IPS-NIHi7 (cell line): ENCODE results near the gene CCDC127.

ENCODE experiments used
- DNase-seq: peaks from one replicate; pipeline ENCODE4 v3.0.0; 2012; ENCODE audit warnings: mixed read lengths; ENCODE audit errors: extremely low spot score

CCDC127 gene

DNA sequence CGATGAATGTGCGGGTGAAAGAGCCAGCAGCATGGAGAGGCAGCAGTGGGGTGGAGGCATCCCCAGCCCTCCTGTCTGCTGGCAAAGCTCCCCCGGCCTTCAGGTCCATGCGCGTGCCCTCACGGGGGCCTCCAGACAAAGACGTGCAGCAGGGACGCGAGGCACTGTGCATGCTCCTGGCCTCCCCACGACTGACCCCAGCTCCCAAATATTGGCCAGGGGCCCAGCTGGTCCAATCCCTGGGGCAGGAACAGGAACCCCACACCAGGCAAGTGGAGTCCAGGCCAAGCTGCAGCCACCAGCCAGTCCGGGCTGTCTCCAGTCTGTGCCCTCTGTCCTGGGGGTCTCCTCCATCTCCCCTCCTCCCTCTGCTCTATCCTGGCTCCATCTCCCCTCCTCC lies 60.2 kb downstream of the CCDC127 start:
- DNase-seq, result no peak

DNA sequence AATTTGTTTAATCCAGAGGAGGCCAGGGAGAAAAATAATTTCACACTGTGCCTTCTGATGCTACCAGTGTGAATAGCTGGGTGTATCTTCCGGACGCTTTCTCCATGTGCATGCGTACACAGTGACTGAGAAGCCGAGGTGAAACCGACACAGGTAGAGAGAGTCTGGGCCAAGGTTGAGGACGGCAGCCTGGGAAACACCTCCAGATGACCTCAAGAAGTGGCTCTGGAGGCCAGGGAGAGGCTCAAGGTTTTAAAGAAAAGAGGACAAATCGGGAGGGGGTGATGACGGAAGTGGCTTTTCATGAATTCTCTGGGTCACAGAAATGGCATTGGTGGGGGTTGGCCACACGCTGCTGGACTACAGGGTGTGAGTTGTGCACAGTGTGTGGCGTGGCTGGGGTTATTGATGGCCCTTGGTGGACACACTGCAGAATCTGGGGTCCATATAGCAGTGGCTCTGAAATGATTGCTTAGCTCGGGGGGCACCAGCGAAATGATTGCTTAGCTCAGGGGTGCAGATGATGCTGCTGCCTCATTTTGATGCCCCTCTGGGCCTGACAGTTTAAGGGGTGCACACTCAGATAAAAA lies 60.7 kb downstream of the CCDC127 start:
- no peak for DNase-seq

DNA sequence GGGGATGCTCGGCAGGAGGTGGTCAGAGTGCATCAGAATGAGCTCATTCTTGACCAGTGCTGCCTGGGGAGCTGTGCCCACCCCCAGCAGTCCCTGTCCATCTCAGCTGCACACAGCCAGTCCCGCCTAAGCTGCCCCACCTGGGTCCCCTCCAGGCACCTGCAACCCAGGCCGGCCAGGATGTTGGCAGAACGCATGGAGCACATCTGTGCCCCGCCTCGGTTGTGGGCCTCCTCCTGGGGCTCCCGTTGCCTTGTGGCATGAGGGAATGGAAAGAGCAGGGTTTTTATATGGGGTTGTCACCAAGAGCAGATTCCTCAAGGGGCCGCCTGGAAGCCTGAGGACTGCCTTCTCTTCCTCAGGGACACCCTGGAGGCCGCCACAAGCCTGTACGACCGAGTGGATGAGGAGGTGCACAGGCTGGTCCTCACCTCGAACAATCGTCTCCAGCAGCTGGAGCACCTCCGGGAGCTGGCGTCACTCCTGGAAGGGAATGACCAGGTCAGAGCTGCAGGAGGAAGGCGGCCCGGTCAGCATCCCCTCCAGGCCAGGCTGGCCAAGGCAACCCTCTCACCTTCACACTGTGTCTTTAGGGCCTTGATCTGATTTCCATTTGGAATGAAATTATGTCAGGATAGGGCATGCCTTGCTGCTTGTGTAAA lies 61.4 kb downstream of the CCDC127 start:
- DNase-seq, result no peak

DNA sequence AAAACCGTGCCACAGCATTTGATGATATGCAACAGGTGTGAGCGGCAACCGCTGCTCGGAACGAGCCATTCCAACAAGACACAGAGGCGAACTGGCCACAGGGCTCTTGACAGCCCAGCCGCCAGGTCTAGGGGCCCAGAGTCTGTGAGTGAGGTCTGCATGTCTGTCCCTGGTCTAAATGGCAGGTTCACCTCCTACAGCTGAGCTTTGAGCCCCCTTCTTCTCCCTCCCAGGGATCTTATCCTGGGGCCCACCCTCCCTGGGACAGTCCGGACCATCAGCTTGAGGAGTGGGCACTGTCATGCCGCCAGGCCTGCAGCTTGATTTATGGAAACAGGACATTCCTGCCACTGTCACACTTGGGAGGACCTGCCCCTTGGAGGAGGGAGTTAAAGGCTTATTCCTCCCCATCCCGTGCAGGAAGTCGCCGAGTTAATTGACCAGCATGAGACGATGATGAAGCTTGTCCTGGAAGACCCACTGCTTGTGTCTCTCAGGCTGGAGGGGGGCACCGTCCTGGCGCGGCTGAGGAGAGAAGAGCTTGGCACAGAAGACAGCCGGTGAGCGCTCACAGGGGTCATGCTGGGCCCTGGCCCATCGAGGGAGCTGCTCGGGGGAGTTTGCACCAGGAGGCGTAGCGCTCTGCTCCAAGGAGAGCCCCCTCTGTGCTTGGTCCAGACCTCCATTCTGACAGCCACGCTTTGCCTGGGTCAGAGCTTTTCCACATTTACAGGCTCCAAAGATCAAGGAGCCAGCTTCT lies 62.1 kb downstream of the CCDC127 start:
- no peak for DNase-seq

DNA sequence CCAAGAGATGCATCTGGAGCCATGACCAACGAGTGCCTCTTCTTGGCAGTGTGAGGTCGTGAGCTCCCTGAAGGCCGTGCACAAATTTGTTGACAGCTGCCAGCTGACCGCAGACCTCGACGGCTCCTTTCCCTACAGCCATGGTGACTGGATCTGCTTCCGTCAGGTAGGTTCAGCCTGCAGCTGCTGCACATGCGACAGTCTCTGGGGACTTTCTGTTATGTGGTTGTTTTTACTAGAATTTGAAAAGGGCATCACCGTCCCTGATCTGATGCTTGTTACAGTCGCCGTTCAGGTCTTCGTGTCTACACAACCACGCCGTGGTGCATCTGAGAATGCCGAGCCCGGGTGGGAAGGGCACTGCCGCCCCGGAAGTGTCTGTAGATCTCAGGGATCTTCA lies 63.1 kb downstream of the CCDC127 start:
- no peak for DNase-seq

DNA sequence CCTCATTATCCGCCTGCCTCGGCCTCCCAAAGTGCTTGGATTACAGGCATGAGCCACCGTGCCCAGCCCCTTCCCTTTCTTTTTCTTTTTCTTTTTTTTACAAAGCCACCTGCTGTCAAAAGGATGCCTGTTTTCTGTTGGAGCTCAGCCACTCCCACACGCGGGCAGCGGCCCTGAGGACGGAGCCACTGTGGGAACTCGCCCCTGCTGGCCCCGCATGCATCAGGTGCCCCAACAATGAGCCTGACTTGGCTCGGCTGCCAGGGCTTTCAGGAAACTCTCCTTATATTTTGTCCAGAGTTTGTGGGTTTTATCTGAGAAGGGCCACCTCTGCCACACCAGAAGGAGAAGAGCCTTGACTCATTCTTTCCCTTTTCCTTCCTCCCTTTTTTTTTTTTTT lies 63.7 kb downstream of the CCDC127 start:
- no peak for DNase-seq

DNA sequence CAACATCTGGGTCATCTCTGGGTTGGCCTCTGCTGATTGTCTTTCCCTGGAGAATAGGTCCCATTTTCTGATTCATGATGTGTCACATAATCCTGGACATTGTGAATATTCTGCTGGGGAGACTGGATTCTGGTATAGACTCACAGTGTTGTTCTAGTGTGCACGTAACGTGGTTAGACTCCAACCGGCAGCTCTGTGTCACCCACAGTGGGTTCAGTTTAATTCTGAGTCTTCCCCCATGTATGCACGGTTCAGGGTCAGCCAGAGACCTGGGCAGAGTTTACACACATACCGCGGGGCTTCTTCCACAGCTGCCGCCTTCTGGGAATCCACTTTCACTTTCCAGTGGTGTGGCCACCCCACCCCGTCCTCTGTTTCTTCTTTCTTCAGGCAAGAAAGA lies 64.7 kb downstream of the CCDC127 start:
- DNase-seq, result no peak

DNA sequence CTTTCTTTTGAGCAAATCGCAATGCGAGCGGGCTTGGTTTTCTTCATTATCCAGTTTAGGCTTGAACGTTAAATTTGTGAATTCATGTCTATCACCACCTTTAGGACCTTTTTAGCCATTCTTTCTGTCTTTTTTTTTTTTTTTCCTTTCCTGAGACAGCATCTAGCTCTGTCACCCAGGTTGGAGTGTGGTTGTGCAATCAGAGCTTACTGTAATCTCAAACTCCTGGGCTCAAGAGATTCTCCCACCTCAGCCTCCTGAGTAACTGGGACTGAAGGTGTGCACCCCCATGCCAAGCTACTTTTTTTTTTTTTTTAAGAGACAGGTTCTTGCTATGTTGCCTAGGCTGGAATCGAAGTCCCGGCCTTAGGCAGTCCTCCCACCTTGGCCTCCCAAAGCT lies 65.9 kb downstream of the CCDC127 start:
- DNase-seq, result no peak

DNA sequence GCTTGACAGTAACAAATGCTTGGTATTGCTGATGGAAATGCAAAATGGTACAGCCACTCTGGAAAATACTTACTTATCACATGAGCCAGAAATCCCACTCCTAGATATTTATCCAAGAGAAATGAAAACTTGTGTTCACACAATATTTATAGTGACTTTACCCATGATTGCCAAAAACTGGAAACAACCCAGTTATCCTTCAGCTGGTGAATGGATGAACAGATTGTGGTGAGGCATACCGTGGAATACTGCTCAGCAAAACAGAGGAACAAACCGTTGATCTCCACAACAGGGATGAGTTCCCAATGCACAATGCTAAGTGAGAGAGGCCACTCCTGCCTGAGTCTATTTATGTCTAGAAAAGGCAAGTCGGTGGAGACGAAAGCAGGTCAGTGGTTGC lies 67.2 kb downstream of the CCDC127 start:
- no peak for DNase-seq

DNA sequence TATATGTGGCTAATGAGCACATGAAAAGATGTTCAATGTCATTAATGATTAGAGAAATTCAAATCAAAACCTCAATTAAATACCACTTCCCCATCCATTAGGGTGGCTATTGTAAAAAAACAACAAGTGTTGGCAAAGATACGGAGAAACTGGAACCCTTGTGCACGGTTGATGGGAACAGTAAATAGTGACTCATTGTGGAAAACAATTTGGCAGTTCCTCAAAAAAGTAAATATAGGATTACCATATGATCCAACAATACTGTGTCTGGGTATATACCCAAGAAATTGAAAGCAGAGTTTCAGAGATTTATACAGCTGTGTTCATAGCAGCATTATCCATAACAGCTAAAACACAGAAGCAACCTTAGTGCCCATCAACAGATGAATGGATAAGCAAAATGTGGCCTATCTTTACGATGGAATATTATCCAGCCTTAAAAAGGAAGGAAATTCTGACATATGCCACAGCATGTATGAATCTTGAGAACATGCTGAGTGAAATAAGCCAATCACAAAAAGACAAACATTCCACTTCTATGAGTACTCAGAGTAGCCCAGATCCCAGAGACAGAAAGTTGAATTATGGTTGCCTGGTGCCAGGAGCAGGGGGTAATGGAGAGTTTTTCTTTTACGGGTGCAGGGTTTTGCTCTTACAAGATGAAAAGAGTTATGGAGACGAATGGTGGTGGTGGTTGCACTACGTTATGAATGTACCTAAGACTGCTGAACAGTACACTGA lies 68.0 kb downstream of the CCDC127 start:
- no peak for DNase-seq

DNA sequence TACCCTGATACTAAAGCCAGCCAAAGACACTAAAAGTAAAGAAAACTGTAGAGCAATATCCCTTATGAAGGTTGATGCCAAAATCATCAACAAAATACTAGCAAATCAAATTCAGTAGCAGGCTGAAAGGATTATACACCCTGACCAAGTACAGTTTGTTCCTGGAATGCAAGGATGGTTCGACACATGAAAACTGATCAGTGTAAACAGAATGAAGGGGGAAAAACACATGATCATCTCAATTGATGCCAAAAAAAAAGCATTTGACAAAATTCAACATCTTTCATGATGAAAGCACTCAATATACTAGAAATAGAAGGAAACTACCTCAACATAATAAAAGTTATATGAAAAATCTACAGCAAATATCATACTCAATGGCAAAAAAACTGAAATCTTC lies 70.2 kb downstream of the CCDC127 start:
- DNase-seq, result no peak
